Measurements from ENCODE around the gene MOV10.

DNA sequence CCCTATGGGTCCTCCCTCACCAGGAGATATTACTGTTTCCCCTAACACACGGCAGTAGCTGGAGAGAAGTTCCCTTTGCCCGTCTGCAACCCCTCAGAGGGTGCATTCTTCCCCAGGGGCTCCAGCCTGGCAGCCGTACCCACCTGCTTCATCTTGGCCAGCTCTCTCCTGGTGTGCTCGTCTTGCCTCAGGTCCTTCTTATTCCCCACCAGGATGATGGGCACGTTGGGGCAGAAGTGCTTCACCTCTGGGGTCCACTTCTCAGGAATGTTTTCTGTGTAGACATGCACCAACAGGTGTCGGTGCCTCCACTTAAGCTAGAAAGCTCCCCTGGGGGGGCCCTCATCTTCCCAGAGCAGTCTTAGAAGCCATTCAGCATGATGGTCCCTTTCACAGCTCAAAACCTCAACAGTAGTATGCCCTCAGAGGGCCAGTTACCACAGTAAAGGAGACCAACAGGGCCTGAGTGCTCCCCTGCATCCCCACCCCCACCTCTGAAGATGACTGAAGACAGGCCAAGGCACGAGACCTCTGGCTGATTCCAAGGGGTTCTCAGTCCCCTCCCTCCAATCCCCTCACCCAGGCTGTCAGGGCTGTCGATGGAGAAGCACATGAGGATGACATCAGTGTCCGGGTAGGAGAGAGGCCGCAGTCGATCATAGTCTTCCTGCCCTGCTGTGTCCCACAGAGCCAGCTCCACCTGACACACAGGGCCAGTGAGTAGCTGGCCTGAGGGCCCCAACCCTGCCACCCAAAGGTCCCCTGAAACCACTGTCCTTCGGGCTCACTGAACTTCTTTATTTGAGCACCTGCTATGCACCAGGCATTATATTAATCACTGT is 28.2 kb downstream of the MOV10 start:
- TF ChIP-seq, protein P1, sequence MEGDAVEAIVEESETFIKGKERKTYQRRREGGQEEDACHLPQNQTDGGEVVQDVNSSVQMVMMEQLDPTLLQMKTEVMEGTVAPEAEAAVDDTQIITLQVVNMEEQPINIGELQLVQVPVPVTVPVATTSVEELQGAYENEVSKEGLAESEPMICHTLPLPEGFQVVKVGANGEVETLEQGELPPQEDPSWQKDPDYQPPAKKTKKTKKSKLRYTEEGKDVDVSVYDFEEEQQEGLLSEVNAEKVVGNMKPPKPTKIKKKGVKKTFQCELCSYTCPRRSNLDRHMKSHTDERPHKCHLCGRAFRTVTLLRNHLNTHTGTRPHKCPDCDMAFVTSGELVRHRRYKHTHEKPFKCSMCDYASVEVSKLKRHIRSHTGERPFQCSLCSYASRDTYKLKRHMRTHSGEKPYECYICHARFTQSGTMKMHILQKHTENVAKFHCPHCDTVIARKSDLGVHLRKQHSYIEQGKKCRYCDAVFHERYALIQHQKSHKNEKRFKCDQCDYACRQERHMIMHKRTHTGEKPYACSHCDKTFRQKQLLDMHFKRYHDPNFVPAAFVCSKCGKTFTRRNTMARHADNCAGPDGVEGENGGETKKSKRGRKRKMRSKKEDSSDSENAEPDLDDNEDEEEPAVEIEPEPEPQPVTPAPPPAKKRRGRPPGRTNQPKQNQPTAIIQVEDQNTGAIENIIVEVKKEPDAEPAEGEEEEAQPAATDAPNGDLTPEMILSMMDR (IDR thresholded peaks at IDR 0.05) = no peak
- no peak for TF ChIP-seq POLR2A (IDR thresholded peaks at IDR 0.05; ENCODE audit: low read depth)
